ENCODE data around the gene SBF1. TPM values are rescaled to one million over a fixed set of nuclear protein-coding genes. Genes with fewer than 3 reads are reported as not detected.
A peak's percentile ranks its signal among the peaks of the same experiment; 100 is the strongest.

SBF1 gene
- total and polyA plus RNA-seq, 7 donors, result 42.1 to 98.0 (median 75.3) TPM

GRCh38 chr22:50432131-50432876, 42.5 kb downstream of the SBF1 start:
- Histone ChIP-seq H3K27me3 (ENCODE audit: insufficient read depth in 3 of 3, low read length in 2 of 3) (no peaks in the 10 kb centered on the region), H3K9me3 (no peaks in the 10 kb centered on the region), H3K36me3 (ENCODE audit: insufficient read depth in 1 of 2, low read depth in 1 of 2) (peaks cover 10 to 84% of the 10 kb centered on the region in 2 donors), H3K27ac (no peak overlapping the region), H3K4me1 (no peaks in the 10 kb centered on the region), H3K4me3 (no peak overlapping the region)
- no peak for TF ChIP-seq CTCF (IDR thresholded peaks at IDR 0.05)
- intact Hi-C loops (cut with DNase I), result no loop called here
- ATAC-seq, result peak in 2 of 4 donors; percentile 14 to 40
- DNase-seq, result peak in 1 of 2 donors; percentile 52
- WGBS, 3 donors, result 90 to 93% (median 91%) methylated on average over 33 to 35 of the region's 35 CpGs

- no peak for DNase-seq
- no peak for ATAC-seq
- no peaks in the 10 kb centered on the region for H3K4me1 ChIP-seq
- no peak for TF ChIP-seq CTCF (IDR thresholded peaks at IDR 0.05)
- no peaks in the 10 kb centered on the region for H3K9me3 ChIP-seq
- no peak overlapping the region for H3K4me3 ChIP-seq
- H3K36me3 ChIP-seq (ENCODE audit: insufficient read depth in 1 of 2, low read depth in 1 of 2), result peaks cover 11 to 97% of the 10 kb centered on the region in 2 donors
- H3K27ac ChIP-seq, result no peak overlapping the region
- WGBS, 3 donors, result 91 to 96% (median 92%) methylated on average over 12 of the region's 12 CpGs
- intact Hi-C loops (cut with DNase I), result no loop called here
- H3K27me3 ChIP-seq (ENCODE audit: insufficient read depth in 3 of 3, low read length in 2 of 3), result no peaks in the 10 kb centered on the region
Measured at GRCh38 chr22:50425179-50425916, 49.5 kb downstream of the SBF1 start.

GRCh38 chr22:50423956-50424355, 50.9 kb downstream of the SBF1 start:
- DNase-seq (no peak), ATAC-seq (no peak)
- no peak overlapping the region for H3K27ac ChIP-seq
- no peaks in the 10 kb centered on the region for H3K27me3 ChIP-seq (ENCODE audit: insufficient read depth in 3 of 3, low read length in 2 of 3)
- peaks cover 9 to 97% of the 10 kb centered on the region in 2 donors for H3K36me3 ChIP-seq (ENCODE audit: insufficient read depth in 1 of 2, low read depth in 1 of 2)
- no peak for TF ChIP-seq CTCF (IDR thresholded peaks at IDR 0.05)
- H3K4me1 ChIP-seq, result no peaks in the 10 kb centered on the region
- 94 to 96% (median 94%) methylated on average over 14 of the region's 14 CpGs for WGBS, 3 donors
- no peaks in the 10 kb centered on the region for H3K9me3 ChIP-seq
- intact Hi-C loops (cut with DNase I), result no loop called here
- H3K4me3 ChIP-seq, result no peak overlapping the region

- Histone ChIP-seq H3K27ac (no peak overlapping the region), H3K27me3 (ENCODE audit: insufficient read depth in 3 of 3, low read length in 2 of 3) (no peaks in the 10 kb centered on the region), H3K4me3 (no peak overlapping the region), H3K36me3 (ENCODE audit: insufficient read depth in 1 of 2, low read depth in 1 of 2) (peaks cover 9 to 97% of the 10 kb centered on the region in 2 donors), H3K4me1 (no peaks in the 10 kb centered on the region), H3K9me3 (no peaks in the 10 kb centered on the region)
- DNase-seq (no peak), ATAC-seq (no peak)
- WGBS, 3 donors, result 91 to 93% (median 93%) methylated on average over 21 of the region's 21 CpGs
- intact Hi-C loops (cut with DNase I), result no loop called here
- no peak for TF ChIP-seq CTCF (IDR thresholded peaks at IDR 0.05)
Measured at GRCh38 chr22:50422961-50423815, 51.6 kb downstream of the SBF1 start.
